Renal cortical epithelial cell (primary cell): ENCODE measurements around the gene IL12RB1. TPM values are rescaled to one million over a fixed set of nuclear protein-coding genes. Genes with fewer than 3 reads are reported as not detected.
"Not testable (repeated sequence)": the region's sequence is repeated elsewhere in the genome, so short reads cannot be mapped to it uniquely, and the experiment has no call there.

ENCODE experiments used
- DNase-seq: peaks from one replicate; pipeline ENCODE4 v3.0.0-alpha.2; 2011; ENCODE audit warnings: low read depth
- total RNA-seq: library from RNA; depleted of rRNA; stranded (reverse); fragments of >200 nt; gene quantifications from 2 replicates; pipeline ENCODE4 v1.2.3, GENCODE V29; 2014

IL12RB1 gene
- total RNA-seq, 1 donor from 2014 or later: not detected

DNA sequence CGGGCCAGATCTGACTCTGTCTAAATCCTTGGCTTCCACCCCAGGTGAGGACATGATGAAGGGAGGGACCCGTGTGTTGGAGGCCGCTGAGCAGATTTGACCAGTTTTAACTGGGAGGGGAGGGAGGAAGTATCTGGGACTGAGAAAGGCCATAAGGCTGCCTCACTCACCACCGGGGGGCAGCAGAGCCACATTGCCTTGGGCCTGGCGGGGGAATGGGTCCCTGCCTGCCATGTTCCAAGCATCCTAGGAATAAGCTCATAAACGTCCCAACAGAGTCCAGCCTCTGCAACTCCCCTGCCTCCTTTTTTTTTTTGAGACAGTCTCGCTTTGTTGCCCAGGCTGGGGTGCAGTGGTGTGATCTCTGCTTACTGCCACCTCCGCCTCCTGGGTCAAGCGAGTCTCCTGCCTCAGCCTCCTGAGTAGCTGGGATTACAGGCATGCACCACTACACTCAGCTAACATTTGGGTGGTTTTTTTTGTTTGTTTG lies 26.3 kb upstream of the IL12RB1 start:
- DNase-seq: peak; percentile 56

DNA sequence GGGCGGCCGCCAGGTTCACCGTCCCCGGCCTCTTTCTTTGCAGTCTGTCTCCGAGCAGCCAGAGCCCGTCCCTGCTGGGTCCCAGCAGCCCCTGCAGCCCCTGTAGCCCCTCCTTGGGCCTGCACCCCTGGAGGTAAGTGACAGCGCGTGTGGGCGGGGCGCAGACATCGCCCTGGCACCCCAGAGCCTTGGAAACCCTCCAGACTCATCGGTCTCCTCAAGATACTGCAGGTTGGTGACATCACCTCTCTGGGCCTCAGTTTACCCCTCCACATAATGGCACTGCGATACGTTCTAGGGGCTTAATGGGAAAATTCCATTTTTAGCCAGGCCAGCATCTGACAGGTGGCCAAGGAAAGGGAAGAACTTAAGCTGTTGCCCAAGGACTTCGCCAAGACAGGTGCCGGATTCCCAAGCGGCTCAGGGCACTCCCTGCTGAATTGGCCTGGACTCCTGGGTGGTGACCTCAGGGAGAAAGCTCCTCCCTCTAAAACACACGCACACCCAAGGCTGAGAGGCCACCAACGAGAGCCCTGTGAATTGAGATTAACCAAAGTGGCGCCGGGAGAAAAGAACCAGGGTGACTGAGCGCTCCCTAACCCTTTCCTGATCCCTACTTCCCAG lies 24.0 kb upstream of the IL12RB1 start:
- DNase-seq: no peak

DNA sequence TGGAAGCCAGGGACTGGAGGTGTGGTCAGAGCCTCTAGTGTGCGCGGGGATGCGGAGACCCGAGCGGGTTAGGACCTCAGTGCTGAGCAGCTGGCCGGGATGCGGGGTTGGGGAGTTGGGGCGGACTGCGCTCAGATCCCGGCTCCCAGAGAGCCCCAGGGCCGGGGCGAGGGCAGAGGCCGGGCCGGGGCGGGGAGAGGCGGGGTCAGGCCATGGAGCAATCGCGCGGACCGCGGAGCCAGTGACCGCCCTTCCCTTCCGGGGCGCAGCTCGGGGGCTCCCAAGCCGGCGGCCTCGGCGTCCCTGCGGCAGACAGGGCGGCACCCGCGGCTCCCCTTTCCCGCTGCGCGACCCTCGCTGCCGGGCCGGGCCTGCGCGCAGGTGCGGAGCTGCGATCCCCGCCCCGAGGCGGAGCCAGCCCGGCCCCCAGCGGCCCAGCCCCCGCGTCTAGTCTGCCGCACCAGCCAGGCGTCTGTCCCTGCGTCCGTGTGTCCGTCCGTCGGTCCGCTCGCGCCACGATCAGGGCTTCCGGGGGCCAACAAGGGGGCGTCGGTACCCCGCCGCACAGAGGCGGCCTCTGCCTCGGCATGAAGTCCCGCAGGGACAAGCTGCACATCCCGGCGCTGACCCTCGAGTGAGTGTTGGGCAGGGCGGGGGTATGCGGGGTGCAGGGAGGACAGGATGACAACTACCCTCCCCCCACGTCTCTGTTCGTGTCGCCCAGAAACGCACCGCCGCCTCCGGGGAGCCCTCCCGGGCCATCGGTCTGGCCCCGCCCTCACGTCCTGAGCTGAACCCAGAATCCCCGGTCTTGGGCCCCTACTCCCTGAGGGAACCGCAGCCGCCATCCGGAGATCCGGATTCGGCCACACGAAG lies 23.2 kb upstream of the IL12RB1 start:
- DNase-seq: no peak

DNA sequence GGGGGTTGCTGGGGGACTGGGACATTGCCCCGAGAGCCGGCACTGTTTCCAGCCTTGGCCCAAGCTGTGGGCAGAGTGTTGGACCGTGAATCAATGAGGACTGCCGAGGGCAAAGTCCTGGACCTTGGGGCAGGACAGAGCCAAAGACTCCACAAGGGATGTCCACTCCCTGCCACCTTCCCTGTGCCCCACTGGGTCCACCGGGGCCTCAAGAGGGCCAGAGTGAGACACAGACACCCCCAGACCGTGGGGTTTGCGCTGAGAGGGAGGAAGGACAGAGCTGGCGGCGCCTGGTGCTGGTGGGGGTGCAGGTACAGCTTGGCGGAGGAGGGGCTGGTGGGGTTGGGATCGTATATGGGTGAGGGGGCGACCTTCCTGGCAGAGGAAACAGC lies 22.6 kb upstream of the IL12RB1 start:
- no peak for DNase-seq

DNA sequence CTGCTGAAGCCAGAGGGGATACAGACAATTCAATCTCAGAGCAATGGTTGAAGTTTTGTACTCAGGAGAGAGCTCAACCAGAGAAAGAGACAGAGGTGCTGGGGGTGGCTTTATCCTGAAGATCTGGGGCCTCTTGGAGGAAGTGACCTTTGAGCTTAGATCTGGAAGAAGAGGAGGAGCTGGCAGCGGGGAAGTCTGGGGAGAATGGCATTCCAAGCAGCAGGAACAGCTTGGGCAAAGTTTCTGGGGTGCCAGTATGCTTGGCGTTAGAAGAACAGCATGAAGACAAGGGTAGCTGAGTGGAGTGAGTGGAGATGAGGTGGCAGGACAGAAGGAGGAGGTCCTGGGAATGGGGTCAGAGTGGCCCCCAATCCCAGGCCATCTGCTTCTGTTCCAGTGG lies 22.2 kb upstream of the IL12RB1 start:
- DNase-seq: no peak

DNA sequence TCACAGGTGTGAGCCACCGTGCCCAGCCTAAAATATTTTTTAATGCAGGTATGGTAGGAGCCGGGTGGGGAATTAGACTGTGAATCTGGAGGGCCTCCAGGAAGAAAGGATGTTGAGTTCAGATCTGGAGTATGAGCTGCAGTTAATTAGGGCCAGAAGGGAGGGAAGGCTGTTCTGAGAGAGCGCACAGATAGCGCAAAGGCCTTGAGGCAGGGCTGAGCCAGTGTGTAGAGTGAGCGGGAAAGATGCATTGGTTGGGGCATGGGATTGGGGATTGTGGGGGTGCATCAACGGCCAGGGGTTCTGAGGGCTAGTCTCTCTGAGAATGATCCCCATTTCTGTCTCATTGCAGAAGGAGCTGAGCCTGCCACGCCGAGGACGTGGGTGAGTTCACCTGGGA lies 20.5 kb upstream of the IL12RB1 start:
- no peak for DNase-seq

DNA sequence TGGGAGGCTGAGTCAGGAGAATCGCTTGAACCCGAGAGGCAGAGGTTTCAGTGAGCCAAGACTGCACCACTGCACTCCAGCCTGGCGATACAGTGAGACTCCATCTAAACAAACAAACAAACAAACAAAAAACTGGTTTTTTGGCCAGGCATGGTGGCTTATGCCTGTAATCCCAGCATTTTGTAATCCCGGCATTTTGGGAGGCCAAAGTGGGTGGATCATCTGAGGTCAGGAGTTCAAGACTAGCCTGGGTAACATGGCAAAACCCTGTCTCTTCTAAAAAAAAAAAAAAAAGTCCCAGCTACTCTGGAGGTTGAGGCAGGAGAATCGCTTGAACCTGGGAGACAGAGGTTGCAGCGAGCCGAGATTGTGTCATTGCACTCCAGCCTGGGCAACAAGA lies 18.5 kb upstream of the IL12RB1 start:
- DNase-seq: not testable (repeated sequence)

DNA sequence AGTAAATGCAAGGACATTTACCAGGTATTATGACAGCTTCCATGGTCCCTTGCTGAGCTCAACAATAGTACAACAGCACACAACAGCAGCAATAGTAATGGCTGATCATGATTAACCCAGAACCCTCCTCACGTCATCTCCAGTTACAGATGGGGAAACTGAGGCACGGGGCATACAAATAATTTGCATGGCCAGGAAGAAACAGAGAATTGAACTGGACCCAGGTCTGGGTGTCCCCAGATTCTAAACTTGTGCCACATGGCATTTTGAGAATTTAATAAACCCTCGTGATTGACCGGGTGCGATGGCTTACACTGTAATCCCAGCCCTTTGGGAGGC lies 18.0 kb upstream of the IL12RB1 start:
- no peak for DNase-seq

DNA sequence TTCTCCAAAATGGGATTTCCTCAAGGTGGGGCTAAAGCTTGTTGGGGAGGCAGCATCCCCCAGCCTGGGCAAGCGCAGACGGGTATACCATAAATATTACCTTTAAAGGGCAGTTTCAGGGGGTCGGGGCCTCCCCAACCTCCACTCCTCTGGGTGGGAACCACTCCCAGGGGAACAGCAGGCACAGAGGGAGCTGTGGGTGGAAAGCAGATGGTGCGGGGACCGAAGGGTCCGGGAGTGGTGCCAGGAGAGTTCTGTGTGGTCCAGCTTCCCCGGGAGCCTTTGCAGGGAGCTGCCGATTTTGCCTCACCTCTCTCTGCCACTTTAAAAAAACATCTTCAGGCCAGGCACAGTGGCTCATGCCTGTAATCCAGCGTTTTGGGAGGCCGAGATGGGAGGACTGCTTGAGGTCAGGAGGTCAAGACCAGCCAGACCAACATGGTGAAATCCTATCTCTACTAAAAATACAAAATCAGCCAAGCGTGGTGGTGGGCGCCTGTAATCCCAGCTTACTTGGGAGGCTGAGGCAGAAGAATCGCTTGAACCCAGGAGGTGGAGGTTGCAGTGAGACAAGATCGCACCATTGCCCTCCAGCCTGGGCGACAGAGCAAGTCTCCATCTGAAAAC lies 16.3 kb upstream of the IL12RB1 start:
- DNase-seq: no peak

DNA sequence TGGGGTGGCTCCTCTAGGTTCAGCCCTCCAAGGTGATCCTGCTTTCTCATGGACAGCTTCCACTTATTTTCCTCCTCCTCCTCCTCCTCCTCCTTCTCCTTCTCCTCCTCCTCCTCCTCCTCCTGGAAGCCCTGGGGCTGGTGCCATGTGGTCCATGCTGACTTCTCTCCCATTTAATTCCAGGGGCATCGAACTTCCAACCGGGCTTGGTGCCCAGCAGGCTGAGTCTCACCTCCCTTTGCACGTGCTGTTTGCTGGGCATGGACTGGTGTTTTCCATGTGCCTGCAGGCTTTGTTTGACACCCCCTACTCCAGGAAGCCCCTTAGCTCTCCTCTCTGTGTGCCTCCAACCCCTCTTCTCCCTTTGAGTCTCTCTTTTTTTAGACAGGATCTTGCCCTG lies 14.5 kb upstream of the IL12RB1 start:
- DNase-seq: no peak

DNA sequence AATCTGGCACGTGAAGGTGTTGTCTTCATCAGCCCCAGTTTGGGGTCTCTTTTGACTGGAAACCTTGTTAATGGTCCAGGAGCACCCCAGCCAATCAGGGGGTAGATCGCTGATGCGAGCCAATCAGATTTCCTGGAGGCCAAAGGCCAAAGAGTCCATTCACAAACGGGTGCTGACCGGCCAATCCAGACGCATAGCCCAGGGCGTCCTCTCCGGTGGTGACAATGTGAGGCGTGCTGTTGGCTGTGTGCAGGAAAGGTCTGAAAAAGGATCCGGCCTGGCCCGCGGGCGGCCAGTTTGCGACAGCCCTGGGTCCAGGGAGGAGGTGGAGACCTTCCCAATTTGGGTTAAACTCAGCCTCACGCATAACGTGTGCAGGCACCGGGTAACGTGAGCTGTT lies 14.0 kb upstream of the IL12RB1 start:
- no peak for DNase-seq

DNA sequence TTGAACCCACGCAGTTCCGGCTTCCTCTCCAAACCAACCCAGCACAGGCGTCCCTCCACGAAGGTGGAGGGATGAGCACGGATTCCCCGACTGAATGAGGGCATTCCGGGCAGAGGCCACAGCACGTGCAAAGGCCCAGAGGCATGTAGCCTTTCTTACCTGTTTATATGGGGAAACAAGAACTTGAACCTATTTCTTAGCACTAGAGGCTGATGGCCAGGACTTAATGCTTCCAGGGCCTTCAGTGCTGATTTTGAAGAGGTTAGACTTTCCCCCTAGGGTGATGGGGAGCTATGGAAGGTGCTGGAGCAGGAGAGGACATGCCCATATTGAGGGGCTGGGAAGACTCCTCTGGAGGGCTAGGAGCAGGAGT lies 12.9 kb upstream of the IL12RB1 start:
- DNase-seq: no peak

DNA sequence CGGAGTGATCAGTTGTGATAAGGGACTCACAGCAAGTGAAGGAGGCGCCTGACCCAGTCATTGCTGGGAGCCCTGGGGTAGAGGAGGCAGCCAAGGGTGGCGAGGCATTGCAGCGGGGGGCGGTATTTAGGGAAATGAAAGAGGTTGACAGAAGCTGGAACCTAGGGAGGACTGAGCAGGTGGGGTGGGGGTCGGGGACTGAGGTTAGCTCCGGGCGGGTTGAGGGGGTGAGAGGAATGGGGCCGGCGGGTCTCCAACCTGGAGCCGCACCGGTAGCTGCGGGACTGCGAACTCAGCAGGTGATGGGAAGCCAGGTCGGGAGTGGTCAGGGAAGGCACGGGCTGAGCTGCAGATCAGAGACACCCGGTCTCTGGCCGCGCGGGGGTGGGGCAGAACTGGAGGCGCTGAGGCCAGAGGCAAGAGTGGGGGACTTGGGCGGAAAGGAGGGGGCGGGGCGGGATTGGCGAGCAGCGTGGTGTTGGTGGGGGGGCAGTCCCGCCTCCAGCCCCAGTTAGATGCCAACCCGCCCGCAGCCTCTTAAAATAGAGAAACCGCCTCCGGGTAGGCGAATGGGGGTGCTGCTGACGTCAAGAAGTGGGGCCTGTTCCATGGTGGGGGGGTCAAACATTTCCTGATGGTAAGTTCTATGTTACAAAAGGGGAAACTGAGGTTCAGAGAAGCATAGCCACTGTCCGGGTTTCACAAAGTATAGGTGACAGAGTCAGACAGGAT lies 12.3 kb upstream of the IL12RB1 start:
- DNase-seq: no peak

DNA sequence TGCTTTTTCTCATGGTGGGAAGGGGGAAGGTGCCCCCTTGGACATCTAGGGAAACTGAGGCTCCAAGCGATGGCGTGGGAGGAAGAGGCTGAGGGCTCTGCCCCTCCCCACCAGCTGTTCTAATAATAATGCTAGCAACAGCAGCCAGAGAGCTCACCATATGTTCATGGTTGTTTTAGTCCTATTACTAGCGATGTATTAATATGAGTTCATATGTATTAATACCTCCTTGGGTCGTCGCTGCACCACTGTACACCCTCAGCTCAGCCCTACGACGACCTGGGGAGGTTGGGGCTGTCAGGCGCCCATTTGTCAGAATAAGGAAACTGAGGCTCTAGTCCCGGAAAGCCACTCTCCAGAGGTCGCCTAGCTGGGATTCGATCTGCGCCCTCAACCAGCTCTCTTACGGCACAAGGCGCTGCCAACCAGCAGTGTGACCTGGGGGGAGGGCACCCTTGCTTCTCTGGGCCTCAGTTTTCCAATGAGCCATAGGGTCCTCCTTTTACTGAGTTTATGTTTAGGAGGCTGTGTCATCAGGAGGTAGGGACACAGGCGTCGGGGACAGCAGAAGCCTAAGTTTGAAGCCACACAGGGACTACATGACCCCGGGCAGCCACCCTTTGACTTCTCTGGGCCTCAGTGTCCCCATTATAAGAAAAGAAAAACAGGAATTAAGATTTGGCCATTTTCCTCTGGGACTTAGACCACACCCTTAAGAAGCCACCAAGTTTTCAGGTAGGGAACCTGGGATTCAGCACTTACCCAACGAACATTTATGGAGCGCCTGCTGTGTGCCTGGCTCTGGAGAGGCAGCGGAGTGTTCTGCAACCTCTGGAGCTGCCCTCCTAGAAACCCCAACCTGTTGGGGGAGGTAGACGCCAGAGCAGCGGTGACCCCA lies 11.5 kb upstream of the IL12RB1 start:
- no peak for DNase-seq

DNA sequence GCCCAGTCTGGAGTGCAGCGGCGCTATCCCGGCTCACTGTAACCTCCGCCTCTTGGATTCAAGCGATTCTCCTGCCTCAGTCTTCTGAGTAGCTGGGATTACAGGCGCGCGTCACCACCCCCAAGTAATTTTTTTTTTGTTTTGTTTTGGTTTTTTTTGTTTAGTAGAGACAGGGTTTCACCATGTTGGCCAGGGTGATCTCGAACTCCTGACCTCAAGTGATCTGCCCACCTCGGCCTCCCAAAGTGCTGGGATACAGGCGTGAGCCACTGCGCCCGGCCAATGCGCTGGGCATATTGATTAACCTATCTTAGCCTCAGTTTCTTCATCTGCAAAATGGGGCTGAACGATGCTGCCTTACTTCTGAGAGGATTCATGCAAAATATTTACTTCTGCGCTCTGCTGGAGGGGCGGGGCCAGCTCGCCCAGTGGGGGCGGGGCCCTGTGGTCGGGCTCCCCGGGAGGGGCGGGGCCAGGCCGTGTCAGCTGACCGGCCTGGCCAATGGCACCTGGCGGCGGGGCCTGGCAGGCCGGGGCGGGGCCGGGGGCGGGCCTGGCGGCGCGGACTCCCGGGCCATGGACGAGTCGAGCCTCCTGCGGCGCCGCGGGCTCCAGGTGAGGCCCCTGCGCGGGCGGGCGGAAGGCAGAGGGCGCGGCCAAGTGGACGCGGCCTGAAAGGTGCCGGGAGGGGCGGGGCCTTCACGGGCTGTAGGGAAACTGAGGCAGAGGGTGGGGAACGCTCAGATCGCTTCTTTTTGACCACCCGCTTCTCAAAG lies 10.7 kb upstream of the IL12RB1 start, which contains the start of gene MAST3:
Gene MAST3, plus strand, starts transcription at position 562 of the 776 bp plus-strand sequence. Its CDS starts 15 bp downstream, at position 577.
- peak; percentile 40 for DNase-seq

DNA sequence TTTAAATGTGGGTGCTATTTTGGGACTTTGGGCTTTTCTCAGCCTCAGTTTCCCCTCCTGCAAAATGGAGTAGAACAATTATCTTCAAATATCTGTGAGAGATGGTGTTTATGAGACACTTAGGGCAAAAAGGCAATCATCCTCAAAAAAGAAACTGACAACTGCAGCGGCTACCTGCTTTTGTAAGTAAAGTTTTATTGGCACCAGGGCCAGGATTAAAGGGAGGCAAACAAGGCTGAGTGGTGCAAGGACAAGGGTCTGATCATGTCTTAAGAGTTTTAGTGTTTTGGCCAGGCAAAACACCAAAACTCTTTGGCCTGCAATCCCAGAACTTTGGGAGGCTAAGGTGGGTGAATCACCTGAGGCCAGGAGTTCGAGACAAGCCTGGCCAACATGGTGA lies 9.5 kb upstream of the IL12RB1 start:
- no peak for DNase-seq

DNA sequence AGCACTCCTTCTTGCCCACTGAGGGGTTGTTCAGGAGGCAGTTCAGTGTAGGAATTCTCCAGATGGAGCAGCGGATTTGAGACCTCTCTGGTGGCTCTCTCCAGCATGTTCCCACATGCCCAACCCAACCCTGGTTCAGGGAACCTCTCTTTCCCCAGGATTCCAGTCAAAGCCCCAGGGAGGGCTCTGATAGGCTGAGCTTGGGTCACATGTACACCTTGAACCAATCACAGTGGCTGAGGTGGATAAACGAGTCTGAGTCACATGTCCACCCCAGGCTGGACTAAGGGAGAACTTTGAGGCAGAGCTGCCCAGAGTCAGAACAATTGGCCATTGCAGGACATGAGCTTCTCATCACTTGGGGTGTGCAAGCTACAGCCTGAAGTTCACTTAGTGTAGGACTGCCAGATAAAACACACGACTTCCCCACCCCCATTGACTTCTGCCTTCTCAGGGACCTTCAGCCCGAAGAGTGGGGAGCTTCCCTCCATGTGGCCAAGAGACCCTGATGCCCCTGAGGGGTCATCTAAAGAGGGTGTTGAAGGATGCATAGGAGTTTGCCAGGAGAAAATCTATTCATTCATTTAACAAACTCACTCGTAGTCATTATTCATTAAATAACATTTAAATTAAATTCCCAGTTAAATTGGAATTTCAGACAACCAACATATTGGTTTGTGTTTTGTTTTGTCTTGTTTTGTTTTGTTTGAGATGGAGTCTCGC lies 6.9 kb upstream of the IL12RB1 start:
- DNase-seq: peak; percentile 29

DNA sequence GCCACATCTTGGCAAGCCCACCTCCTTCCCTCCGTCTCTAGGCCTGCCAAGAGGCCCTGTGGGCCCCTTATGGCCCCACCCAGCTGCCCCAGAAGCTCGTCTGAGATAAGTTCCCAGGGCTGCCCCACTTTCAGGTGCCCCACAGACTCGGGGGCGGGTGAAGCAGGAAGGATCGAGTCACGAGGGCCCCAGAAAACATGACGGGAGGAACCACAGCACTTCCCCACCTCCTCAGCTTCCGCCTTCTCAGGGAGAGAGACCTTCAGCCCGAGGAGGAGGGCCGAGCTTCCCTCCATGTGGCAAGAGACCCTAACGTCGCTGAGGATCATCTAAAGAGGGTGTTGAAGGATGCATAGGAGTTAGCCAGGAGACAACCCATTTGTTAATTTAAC lies 4.5 kb upstream of the IL12RB1 start:
- no peak for DNase-seq

DNA sequence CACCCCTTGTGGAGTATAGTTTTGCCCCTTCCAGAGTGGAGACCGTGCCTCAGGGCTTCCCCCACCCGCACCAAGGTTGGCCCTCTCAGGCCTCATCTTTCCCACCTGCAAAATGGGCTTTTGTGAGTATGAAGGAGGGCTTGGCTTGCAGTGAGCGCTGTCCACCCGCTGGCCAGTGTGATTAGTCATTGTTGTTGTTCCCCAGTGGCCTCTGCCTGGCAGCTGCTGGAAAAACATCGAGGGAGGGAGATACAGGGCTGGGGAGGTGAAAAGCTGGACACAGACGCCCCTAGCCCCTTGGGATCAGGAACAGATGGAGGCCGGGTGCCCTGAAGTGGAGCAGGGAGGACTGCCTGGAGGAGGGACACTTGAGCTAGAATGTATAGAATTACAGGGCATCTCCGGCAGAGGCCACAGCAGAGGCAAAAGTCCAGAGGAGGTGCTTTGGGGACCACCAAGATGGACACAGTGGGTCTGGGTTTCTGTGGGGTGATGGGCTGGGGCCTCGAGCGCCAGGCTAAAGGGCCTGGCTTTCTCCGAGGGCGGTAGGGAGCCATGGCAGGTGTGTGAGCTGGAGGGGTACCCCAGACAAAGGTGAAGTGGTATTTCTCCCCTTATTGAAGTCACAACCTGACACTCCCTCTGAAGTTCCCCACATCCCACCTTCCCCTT lies 3.9 kb upstream of the IL12RB1 start:
- DNase-seq: no peak
